Omental fat pad (tissue), 4 donors: ENCODE results near the gene CGA. TPM values are rescaled to one million over a fixed set of nuclear protein-coding genes. Genes with fewer than 3 reads are reported as not detected.

Experiments
- ATAC-seq: fragments of 150-250 bp; one replicate; pipeline ENCODE4 v1.9.1; 2016; ENCODE audit warnings: mild to moderate bottlenecking, moderate library complexity; ENCODE audit not compliant: low FRiP score
- DNase-seq: peaks from one replicate; pipeline ENCODE4 v3.0.0-alpha.2; 2019; ENCODE audit warnings: low spot score
- total RNA-seq, 4 donors: library from RNA; depleted of rRNA; stranded (reverse); fragments of >200 nt; gene quantifications; one replicate each; pipeline ENCODE4 v1.1.0, GENCODE V29; 2016
- TF ChIP-seq, protein P1 (sequence below), 3 donors: fragments of 450-650 bp; IDR thresholded peaks; one replicate each; pipeline ENCODE4 v1.5.1; 2016 to 2017; ENCODE audit warnings: antibody characterized with exemption in 3 of 3, mild to moderate bottlenecking in 3 of 3, moderate library complexity in 2 of 3

The CGA gene
- total RNA-seq, 4 donors from 2014 or later = not detected

GRCh38 chr6:87118054-87118453 is 23.1 kb upstream of the CGA start:
- TF ChIP-seq, protein P1, sequence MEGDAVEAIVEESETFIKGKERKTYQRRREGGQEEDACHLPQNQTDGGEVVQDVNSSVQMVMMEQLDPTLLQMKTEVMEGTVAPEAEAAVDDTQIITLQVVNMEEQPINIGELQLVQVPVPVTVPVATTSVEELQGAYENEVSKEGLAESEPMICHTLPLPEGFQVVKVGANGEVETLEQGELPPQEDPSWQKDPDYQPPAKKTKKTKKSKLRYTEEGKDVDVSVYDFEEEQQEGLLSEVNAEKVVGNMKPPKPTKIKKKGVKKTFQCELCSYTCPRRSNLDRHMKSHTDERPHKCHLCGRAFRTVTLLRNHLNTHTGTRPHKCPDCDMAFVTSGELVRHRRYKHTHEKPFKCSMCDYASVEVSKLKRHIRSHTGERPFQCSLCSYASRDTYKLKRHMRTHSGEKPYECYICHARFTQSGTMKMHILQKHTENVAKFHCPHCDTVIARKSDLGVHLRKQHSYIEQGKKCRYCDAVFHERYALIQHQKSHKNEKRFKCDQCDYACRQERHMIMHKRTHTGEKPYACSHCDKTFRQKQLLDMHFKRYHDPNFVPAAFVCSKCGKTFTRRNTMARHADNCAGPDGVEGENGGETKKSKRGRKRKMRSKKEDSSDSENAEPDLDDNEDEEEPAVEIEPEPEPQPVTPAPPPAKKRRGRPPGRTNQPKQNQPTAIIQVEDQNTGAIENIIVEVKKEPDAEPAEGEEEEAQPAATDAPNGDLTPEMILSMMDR (IDR thresholded peaks at IDR 0.05) = no peak
- DNase-seq = no peak
- no peak for ATAC-seq

- DNase-seq (no peak), ATAC-seq (no peak)
- TF ChIP-seq, protein P1 (IDR thresholded peaks at IDR 0.05) = no peak
Measured at GRCh38 chr6:87116922-87117321, 22.0 kb upstream of the CGA start.

DNA sequence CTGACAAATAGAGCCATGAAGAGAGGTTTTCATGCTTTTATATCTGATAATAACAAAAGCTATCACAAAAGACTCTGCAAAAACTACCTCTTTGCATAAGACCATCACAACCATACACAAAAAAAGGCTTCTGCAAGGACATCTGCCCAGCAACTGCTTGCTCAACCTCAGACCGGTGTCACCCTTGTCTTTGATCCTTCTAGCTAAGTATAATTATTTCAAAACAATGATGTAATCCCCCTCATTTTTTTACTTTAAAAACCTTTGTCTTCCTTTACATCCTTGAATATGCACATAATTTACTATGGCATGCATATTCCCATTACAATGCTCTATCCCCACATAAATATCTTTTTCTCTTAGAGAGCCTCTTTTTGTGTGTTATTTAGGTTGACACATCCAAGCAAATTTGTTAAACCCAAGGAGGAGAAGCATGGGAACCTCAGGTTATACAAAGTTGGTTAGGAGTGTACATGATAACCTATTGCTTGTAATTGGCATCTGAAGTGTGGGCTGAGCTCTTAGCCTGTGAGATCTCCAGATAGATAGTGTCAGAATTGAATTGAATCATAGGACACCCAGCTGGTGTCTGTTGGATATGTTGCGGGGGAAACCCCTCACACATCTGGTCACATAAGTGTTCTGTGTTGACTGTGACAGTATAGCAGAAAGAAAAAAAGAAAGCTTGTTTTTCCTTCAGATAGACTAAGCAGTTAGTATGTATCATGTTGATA is 20.7 kb upstream of the CGA start:
- ATAC-seq = no peak
- TF ChIP-seq, protein P1 (IDR thresholded peaks at IDR 0.05) = no peak
- no peak for DNase-seq

GRCh38 chr6:87110636-87111035 is 15.7 kb upstream of the CGA start:
- TF ChIP-seq, protein P1 (IDR thresholded peaks at IDR 0.05) = no peak
- no peak for ATAC-seq
- no peak for DNase-seq

DNA sequence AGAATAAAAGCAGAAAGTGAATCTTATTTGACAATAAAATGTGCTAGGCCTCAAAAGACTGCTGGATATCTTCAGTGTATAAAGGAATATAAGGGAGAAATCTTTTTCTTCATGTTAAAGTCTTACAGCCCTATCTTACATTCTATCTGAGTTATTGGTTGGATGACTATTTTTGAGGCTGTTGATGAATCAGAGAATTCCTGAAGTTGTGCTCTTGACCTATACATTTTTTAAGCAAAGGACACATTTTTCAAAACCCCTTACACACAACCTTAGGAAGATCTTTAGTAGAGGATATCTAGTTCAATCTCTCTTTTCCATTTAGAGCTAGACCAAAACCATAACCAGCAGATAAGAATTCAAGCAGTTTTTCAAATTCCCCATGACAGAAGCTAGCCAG is 10.9 kb upstream of the CGA start:
- DNase-seq (no peak), ATAC-seq (no peak)
- TF ChIP-seq, protein P1 (IDR thresholded peaks at IDR 0.05) = no peak

GRCh38 chr6:87104667-87105066 is 9.8 kb upstream of the CGA start:
- TF ChIP-seq, protein P1 (IDR thresholded peaks at IDR 0.05) = no peak
- ATAC-seq (no peak), DNase-seq (no peak)

DNA sequence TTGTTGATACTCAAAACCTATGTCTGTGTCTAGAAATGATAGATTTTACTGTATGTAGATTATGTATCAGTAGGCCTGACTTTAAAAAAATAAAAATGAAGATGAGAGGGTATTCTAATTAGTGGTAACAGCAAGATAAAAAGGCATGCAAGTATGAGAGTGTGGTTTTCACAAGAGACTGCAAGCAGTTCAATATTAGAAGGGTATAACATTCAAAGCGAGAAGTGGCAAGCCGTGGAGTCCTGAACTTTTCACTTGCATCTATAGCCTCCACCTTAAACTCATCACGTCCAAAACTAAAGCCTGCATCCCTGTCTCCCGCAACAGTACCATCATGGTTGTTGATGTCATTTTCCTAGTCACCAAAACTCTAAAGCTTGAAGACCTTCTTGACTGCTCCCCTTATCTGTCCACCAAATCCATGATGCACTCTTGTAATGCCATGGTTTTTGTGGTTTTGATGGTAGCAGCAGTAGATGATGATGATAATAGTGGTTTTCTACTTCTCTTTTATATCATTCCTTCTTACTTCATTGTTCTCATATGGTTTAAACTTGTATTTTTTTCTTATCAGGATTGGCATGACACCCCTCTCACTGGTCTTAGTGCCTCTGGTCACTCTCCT is 9.2 kb upstream of the CGA start:
- TF ChIP-seq, protein P1 (IDR thresholded peaks at IDR 0.05) = no peak
- no peak for DNase-seq
- ATAC-seq = no peak
